HL-60/S4 treated with phorbol 12-myristate 13-acetate at 8.2 ng/mL for 4 days and 3 days (cell line): ENCODE data around the gene WFDC6.

Experiments used
- in situ Hi-C: fragments of 300-500 bp; cut with MboI; formaldehyde crosslinking; loops from 2 replicates; pipeline ENCODE4 v1.15.0; 2022; ENCODE audit warnings: low sequenced_read_pairs

Gene WFDC6

GRCh38 chr20:45523821-45524220, 15.5 kb downstream of the WFDC6 start:
- in situ Hi-C loops: no loop called here

- in situ Hi-C loops: no loop called here
These were observed 21.0 kb downstream of the WFDC6 start for GRCh38 chr20:45518282-45518681.

DNA sequence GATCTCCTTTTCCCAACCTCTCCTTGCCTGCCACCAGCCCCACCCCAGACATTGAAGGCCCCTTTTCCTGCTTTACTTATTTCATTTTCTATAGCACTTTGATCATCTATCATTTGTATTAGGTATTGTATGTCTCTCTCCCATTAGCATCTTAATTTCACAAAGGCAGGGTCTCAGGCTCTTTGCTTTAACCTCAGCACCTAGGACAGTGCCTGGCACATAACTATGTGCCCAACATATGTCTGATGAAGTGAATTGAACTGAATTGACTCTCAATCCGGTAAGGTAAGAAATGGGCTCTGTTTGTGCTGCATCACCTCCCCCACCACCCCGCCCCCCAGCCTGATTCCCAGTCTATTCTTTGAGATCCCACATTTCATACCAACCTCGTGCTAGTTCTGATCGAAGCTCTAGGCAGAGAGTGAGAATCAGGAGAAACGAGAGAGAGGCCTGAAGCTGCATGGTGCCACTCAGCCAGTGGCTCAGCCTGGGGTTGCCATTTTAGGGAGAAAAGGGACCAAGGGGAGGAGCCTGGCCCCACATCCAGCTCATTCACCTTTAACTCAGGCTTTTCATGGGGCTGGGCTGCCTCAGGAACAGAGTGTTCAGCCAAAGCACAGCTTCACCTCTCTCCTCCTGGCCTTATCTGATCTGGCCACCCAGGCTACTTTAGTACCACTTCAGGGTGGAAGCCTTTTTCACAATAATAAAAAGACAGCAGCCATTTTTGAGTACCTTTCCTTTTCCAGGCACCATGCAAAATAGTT, 24.0 kb downstream of the WFDC6 start, which contains the start of gene SPINT3:
TSS of gene SPINT3 (minus strand) at position 476 of the 767 bp plus-strand sequence. CDS start at position 462, 14 bp downstream.
- in situ Hi-C loops: no loop called here

GRCh38 chr20:45510242-45510862, 28.9 kb downstream of the WFDC6 start:
- in situ Hi-C loops: no loop called here

DNA sequence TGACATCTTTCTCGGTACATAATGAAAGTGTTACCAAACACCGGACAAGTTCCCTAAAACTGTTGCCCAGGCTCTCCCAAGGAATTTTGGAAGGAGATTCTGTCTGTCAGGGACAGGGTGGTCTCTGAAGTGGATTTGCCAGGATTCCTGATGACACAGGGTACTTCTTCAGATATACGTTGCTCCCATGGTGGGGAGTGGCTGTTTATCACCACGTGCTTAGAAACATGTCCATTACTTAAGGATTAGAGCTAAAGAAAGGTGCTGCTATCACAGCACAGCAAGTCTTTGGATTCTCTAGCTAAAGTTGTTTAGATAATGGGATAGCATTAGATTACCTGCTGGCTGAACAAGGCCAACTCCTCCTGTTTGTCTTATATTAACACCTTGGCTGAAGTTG, 30.2 kb downstream of the WFDC6 start:
- in situ Hi-C loops: no loop called here

- in situ Hi-C loops: no loop called here
These were observed 31.0 kb downstream of the WFDC6 start for GRCh38 chr20:45508068-45508886.

DNA sequence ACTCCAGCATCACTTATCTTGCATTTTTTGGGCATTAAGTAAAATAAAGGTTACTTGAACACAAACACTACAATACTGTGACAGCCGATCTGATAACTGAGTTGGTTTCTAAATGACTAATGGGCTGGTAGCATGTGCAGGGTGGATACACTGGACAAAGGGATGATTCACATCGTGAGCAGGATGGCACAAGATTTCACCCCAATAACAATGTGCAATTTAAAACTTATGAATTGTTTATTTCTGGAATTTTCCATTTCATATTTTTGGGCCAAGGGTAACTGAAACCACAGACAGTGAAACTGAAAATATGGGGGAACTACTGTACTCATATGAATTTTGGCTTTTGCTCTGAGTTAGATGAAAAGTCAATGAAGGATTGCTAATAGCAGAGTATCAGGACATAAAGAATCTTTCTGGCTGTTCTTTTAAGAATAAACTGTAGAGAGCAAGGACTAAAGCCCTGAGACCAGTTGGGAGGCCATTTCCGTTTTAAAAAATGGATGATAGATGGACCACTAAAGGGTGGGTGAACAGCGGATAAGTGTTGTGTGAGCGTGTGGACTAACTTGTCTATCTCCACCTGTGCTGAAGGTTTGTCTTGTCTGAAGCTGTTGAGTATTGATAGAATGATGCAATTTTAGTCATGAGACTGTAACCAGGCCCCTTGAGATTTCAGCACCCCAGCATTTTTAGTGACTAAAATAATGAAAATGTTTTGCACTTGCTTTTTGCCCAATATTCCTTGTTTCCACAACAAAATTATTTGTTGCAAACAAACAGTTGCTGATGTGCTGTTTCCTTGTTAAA, 32.1 kb downstream of the WFDC6 start:
- in situ Hi-C loops: no loop called here

DNA sequence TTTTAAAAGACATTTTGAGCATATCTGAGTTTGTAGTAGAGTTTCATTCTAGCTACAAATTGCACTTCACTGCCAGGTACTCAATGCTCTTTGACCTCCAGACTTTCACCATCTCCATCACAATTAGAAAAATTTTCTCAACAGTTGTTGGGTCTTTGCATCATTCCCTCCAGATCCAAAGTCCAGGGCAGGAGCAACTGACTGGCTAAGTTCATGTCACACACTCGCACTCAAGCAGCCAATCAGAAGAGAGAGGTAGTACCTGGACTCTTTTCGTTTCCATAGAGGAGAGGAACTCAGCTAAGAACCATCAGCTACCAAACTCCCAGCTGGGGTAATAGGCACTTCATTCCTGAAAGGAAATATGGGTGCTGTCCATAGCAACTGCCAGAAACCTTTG, 32.9 kb downstream of the WFDC6 start:
- in situ Hi-C loops: no loop called here

DNA sequence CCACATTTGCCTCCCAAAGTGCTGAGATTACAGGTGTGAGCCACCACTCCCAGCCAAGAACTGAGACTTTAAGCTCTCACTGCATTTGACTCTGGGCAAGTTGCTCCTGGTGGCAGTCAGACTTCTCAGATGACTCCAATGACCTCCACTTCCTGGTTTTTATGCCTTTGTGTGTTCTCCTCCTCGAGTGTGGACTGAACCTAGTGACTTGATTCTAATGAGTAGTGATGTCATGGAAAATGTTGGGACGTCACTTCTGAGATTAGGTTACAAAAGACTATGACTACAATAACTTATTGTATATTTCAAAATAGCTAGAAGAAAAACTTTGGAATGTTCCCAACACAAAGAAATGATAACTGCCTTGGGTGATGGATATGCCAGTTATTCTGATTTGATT, 35.9 kb downstream of the WFDC6 start:
- in situ Hi-C loops: no loop called here

DNA sequence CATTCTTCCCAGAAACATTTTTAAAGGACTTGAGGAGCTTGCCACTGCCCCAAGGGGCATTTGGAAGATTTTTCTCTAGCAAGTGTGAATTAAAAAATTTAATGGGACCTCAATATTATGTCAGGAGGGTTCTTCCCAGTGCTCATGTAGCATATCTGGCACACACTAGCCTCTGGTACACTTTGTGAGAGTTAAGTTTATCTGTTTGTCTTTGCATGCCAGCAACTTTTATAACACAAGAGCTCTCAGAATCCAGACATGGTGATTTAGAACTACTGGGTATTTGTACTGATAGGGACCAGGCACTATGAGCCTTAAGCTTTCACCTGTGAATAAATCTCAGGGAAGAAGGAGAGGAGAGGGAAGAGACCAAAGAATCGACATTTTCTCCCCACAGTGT, 36.7 kb downstream of the WFDC6 start:
- in situ Hi-C loops: no loop called here

- in situ Hi-C loops: no loop called here
These were observed 37.7 kb downstream of the WFDC6 start for GRCh38 chr20:45501600-45501999.

DNA sequence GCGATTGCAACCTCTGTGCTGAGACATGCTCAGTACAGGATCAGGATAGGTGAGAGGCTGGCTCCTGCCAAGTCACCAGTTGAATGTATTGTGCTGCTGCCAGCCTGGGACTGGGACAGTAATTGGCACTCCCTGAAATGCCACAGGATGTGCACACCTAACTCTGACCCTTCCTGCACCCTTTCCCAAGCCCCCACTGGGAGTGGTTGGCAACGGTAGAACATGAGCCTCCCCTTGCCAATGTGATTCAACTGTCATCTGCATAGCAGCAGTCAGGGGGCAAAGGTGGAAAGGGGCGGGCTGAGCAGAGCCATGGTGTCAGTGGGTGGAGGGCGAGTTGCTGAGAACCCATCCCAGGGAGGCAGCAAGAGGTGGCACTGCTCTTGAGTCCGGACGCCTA, 39.3 kb downstream of the WFDC6 start:
- in situ Hi-C loops: no loop called here

GRCh38 chr20:45497971-45498494, 41.2 kb downstream of the WFDC6 start:
- in situ Hi-C loops: no loop called here

DNA sequence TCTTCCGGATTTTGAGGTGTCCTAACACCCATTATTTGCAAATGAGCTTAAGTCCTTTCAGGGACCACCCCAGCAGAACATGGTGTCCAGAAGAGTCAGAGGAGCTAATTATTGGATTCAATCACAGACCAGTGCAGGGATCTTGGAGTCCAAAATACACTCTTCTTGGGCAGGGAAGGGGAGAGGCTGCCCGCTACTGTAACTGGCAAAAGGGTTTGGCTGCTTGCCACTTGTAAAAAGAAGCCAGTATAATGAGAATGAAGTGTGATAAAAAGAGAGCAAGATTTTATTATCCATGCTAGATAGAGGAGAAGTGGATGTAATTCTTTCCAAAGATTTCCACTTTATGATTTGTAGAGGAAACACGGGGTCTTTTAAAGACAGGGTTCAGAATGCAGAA, 43.1 kb downstream of the WFDC6 start:
- in situ Hi-C loops: no loop called here

- in situ Hi-C loops: no loop called here
These were observed 43.8 kb downstream of the WFDC6 start for GRCh38 chr20:45495501-45495941.

DNA sequence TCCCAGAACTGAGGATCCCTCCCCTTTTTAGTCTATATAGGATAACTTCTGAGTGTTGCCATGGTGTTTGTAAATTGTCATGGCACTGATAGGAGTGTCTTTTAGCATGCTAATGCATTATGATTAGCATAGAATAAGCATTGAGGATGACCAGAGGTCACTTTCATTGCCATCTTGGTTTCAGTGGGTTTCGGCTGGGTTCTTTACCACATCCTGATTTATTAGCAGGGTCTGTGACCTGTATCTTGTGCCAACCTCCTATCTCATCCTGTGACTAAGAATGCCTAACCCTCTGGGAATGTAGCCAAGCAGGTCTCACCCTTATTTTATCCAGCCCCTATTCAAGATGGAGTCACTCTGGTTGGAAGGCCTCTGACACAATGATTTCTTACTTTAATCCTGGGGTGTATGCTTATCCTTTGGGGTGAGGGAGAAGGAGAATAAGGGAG, 50.2 kb downstream of the WFDC6 start:
- in situ Hi-C loops: no loop called here

DNA sequence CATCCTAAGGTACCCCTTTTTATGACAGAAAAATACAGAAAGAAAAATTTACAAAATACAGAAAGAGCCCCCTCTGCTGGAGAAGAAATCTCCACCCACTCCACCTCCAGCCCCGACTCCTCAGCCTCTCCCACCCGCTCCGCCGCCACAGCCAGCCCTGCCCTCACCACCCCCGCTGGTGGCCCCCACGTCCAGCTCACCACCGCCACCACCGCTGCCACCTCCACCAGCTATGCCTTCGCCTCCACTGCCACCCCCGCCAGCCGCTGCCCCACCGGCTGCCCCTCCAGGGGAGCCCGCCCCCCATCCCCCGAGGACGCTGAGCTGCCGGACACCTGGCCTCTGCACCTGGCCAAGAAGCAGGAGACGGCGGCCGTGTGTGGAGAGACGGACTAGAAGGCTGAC, 52.0 kb downstream of the WFDC6 start:
- in situ Hi-C loops: no loop called here

DNA sequence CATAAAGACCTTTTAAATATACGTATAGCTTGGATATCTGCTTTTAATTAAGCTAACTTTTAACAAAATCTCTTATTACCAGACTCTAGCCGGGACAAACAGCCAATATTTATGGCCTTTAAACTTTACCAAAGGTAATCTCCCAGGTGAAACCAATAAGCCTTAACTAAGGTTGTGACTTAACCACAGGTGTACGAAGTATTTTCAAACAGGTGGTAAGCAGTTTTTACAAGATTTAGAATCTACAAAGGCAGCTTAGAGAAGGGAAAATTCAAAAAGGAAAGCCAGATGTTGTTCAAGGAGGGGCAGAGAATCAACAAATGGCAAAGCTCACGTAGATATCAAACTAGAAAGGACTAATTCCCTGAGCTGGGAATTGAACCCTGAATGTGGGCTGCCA, 53.9 kb downstream of the WFDC6 start:
- in situ Hi-C loops: no loop called here

GRCh38 chr20:45484676-45485075, 54.6 kb downstream of the WFDC6 start:
- in situ Hi-C loops: no loop called here
